Vagina (tissue), 2 donors: ENCODE results near the gene CAMK1G.

Experiments used
- POLR2AphosphoS5 ChIP-seq, 2 donors: sonication (generic); formaldehyde crosslinking; IDR thresholded peaks; one replicate each; pipeline ENCODE4 v1.9.0; 2017; ENCODE audit warnings: antibody characterized with exemption in 2 of 2, mild to moderate bottlenecking in 2 of 2, low read depth in 1 of 2; ENCODE audit not compliant: insufficient read depth in 1 of 2
- TF ChIP-seq, protein P1 (sequence below), 3 experiments: fragments of 450-650 bp in 2 of 3; fragments of 200-600 bp in 1 of 3; sonication (generic) in 1 of 3; IDR thresholded peaks; one replicate each; pipeline ENCODE4 v1.5.1; 2017 to 2019; ENCODE audit warnings: antibody characterized with exemption in 3 of 3, mild to moderate bottlenecking in 2 of 3, moderate library complexity in 2 of 3

DNA sequence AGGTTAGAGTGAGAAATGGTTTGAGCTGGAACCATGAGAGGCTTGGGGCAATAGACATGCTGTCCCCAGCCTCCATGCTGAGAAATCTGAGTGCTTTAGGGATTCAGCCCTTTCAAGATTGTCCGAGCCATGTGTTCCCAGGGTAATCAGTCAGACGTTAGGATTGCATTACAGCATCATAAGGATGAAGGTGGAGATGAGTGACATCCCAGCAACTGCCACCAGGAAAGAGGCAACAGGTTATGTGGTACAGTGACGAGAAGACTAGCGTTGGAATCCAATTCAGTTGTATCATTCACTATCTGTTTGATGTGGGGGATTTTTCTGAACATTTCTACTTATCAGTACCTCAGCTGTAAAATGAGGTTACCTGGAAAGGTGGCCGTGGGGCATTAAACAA lies 1.7 kb downstream of the CAMK1G start:
- TF ChIP-seq POLR2AphosphoS5 (IDR thresholded peaks at IDR 0.05; ENCODE audit: insufficient read depth in 1 of 2, low read depth in 1 of 2), result no peak
- TF ChIP-seq, protein P1, sequence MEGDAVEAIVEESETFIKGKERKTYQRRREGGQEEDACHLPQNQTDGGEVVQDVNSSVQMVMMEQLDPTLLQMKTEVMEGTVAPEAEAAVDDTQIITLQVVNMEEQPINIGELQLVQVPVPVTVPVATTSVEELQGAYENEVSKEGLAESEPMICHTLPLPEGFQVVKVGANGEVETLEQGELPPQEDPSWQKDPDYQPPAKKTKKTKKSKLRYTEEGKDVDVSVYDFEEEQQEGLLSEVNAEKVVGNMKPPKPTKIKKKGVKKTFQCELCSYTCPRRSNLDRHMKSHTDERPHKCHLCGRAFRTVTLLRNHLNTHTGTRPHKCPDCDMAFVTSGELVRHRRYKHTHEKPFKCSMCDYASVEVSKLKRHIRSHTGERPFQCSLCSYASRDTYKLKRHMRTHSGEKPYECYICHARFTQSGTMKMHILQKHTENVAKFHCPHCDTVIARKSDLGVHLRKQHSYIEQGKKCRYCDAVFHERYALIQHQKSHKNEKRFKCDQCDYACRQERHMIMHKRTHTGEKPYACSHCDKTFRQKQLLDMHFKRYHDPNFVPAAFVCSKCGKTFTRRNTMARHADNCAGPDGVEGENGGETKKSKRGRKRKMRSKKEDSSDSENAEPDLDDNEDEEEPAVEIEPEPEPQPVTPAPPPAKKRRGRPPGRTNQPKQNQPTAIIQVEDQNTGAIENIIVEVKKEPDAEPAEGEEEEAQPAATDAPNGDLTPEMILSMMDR (IDR thresholded peaks at IDR 0.05), result no peak
